Astrocyte of the spinal cord (primary cell): Measurements from ENCODE around the gene PALLD.

Experiments used
- DNase-seq: peaks from one replicate; pipeline ENCODE4 v3.0.0; 2011; ENCODE audit warnings: low read depth, low spot score
- H3K4me3 ChIP-seq: 2 replicates; pipeline ENCODE4 v1.5.1; 2011; ENCODE audit warnings: low read depth, mild to moderate bottlenecking, low read length, moderate library complexity
- in situ Hi-C: cut with HindIII; loops from 2 replicates; pipeline ENCODE4 v1.10.0; 2017; ENCODE audit warnings: low sequenced_read_pairs
- TF ChIP-seq, protein P1 (sequence below): IDR thresholded peaks from 2 replicates; pipeline ENCODE4 v1.5.1; 2012; ENCODE audit warnings: low read depth, mild to moderate bottlenecking, low read length, inconsistent platforms

Gene PALLD

DNA sequence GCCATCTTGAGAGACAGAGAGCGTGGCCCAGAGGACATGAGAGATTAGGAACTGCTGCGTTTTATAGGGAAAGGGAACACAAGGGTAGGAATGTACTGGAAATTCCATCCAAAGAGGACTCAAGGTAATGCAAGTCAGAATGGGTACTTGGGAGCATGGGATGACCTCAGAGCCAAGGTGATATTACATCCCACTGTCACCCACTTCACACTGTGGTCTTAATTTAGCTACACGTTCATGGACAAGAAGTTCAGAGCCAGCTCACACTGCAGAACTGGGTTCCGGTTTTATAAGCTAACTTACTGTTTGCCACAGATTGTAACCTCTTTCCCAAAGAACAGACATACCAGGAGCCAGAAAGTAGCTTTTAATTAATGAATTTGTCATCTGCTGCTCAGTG, 268.5 kb downstream of the PALLD start:
- TF ChIP-seq, protein P1, sequence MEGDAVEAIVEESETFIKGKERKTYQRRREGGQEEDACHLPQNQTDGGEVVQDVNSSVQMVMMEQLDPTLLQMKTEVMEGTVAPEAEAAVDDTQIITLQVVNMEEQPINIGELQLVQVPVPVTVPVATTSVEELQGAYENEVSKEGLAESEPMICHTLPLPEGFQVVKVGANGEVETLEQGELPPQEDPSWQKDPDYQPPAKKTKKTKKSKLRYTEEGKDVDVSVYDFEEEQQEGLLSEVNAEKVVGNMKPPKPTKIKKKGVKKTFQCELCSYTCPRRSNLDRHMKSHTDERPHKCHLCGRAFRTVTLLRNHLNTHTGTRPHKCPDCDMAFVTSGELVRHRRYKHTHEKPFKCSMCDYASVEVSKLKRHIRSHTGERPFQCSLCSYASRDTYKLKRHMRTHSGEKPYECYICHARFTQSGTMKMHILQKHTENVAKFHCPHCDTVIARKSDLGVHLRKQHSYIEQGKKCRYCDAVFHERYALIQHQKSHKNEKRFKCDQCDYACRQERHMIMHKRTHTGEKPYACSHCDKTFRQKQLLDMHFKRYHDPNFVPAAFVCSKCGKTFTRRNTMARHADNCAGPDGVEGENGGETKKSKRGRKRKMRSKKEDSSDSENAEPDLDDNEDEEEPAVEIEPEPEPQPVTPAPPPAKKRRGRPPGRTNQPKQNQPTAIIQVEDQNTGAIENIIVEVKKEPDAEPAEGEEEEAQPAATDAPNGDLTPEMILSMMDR: no peak
- no peak for DNase-seq
- H3K4me3 ChIP-seq: no peak overlapping the region
- in situ Hi-C loops: no loop called here

DNA sequence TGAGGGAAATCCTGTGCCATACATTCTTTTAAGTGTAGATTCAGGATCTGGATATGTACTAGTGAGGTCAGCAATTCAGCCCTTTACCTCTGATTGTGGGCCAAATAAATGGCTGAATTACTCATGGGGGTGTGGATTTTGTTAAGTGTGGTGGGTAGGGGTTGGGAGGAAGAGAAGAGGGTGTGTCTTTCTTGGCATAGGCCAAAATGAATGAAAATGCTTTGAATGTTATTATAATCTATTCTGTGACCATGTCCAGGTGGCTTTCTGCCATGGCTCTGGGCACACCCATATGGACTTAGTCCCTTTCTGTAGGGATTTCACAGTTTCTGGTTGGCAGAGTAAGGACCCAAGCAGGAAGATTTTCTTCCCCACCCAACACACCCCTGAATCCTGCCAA, 268.9 kb downstream of the PALLD start:
- peak; percentile 87 for DNase-seq
- in situ Hi-C loops: no loop called here
- TF ChIP-seq, protein P1: no peak
- no peak overlapping the region for H3K4me3 ChIP-seq

DNA sequence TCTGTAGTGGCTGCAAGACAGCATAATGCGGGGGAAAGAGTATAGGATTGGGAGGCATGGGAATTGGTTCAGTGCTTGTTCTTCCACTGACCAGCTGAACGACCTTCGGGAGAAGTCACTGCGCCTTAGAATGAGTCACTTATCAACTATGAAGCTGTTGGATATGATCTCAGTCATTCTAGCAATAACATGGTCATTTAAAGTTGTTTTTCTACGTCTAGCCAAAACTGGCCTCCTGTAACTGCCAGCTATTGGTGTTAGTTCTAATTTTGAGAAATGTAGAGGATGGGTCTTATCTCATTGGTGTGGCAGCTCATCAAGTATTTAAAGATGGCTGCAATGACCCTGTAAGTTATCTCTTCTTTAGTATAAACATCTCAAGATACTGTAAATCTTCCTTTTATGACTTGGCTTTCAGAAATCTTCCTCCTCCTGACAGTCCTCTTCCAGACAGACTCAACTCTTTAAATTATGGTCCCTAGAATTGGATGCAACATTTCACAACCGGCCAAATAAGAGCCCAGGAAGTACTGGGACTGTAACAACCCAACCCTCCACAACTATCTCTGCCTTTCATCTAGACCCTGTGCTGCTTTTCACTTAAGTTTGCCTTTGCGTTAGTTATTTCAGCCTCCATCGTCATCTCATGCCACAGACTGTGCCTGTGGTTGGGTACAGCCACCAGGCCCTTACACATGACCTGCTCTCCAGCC, 269.9 kb downstream of the PALLD start:
- in situ Hi-C loops: no loop called here
- no peak overlapping the region for H3K4me3 ChIP-seq
- peak; percentile 90 for DNase-seq

GRCh38 chr4:168769416-168769815, 272.6 kb downstream of the PALLD start:
- peak; percentile 94 for DNase-seq
- TF ChIP-seq, protein P1: no peak
- H3K4me3 ChIP-seq: no peak overlapping the region
- in situ Hi-C loops: no loop called here

More for the DNA sequence above, 269.9 kb downstream of the PALLD start:
- TF ChIP-seq, protein P1: no peak

DNA sequence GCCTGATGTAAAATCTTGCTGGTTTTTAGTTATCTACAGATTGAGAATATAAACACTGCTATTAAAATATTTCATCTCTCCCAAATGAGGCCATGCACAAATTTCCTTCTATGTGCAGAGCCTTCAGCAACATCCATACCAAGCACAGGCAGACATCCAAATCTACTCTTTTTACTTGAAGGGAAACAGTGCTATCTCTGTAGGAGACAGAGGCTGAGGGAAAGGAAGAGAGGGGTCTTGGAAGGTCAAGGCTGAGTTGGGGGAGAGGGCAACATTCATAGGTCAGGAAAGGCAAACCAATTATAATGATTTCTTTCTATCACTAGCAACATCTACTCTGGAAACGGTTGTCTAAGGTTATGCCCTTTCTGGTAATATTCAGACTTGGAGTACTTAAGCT, 273.0 kb downstream of the PALLD start:
- DNase-seq: no peak
- in situ Hi-C loops: no loop called here
- H3K4me3 ChIP-seq: no peak overlapping the region
- TF ChIP-seq, protein P1: no peak

DNA sequence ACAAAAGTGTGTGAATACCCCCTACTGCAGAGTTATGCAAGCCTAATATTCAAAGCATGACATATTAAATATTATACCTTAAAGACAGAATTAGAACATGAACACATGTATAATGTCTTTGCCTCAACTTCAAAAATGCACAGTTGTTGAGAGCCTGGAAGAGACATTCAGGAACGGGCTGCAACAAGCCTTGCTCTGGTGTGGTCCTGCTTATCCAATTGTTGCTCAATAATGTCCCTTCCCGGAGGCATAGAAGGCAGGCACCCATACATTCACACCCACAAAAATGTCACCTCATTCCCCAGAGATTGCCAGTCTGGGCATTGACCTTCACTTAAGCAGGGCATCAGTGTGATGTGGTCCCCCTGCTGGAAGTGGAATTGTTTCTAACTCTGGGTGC, 274.4 kb downstream of the PALLD start:
- TF ChIP-seq, protein P1: no peak
- no peak overlapping the region for H3K4me3 ChIP-seq
- in situ Hi-C loops: no loop called here
- no peak for DNase-seq
